Neural progenitor cell (in vitro differentiated cells): Measurements from ENCODE around the gene KCNIP1. TPM values are rescaled to one million over a fixed set of nuclear protein-coding genes. Genes with fewer than 3 reads are reported as not detected.
"Not testable (repeated sequence)": the region's sequence is repeated elsewhere in the genome, so short reads cannot be mapped to it uniquely, and the experiment has no call there.

ENCODE experiments used
- DNase-seq: peaks from one replicate; pipeline ENCODE4 v3.0.0-alpha.2; 2016; ENCODE audit warnings: low spot score
- H2AFZ ChIP-seq: fragments of 200-600 bp; sonication (generic); replicated peaks from 2 replicates; pipeline ENCODE4 v1.6.1; 2016; ENCODE audit warnings: antibody characterized with exemption
- H3F3A ChIP-seq: fragments of 200-600 bp; sonication (generic); 2 replicates; pipeline ENCODE4 v1.6.1; 2016; ENCODE audit warnings: antibody characterized with exemption, low read depth
- H3K27ac ChIP-seq: fragments of 200-600 bp; sonication (generic); 2 replicates; pipeline ENCODE4 v1.5.1; 2016; ENCODE audit warnings: mild to moderate bottlenecking
- H3K27me3 ChIP-seq: fragments of 200-600 bp; sonication (generic); 2 replicates; pipeline ENCODE4 v1.6.1; 2016; ENCODE audit warnings: mild to moderate bottlenecking, moderate library complexity
- H3K36me3 ChIP-seq: fragments of 200-600 bp; sonication (generic); 2 replicates; pipeline ENCODE4 v1.5.1; 2016
- H3K4me1 ChIP-seq: fragments of 200-600 bp; sonication (generic); 2 replicates; pipeline ENCODE4 v1.6.1; 2016; ENCODE audit warnings: mixed run types
- H3K4me2 ChIP-seq: fragments of 200-600 bp; sonication (generic); 2 replicates; pipeline ENCODE4 v1.6.1; 2016
- H3K4me3 ChIP-seq: fragments of 200-600 bp; sonication (generic); 2 replicates; pipeline ENCODE4 v1.5.1; 2016
- H3K79me2 ChIP-seq: fragments of 200-600 bp; sonication (generic); 2 replicates; pipeline ENCODE4 v1.6.1; 2016; ENCODE audit warnings: low read depth
- H3K9ac ChIP-seq: fragments of 200-600 bp; sonication (generic); 2 replicates; pipeline ENCODE4 v1.6.1; 2016
- H3K9me3 ChIP-seq: fragments of 200-600 bp; sonication (generic); 2 replicates; pipeline ENCODE4 v1.5.1; 2016; ENCODE audit warnings: low read depth
- H4K20me1 ChIP-seq: fragments of 200-600 bp; sonication (generic); 2 replicates; pipeline ENCODE4 v1.6.1; 2016; ENCODE audit warnings: low read depth
- H3K27ac Mint-ChIP-seq: 3 replicates; pipeline ENCODE4 v1.8.0; 2021; ENCODE audit warnings: mixed read lengths
- H3K27me3 Mint-ChIP-seq: 2 replicates; pipeline ENCODE4 v1.8.0; 2022; ENCODE audit warnings: low read depth, mild to moderate bottlenecking, inconsistent platforms, moderate library complexity, mixed read lengths; ENCODE audit not compliant: insufficient read depth
- H3K36me3 Mint-ChIP-seq: 3 replicates; pipeline ENCODE4 v1.8.0; 2021; ENCODE audit warnings: mixed read lengths
- H3K4me1 Mint-ChIP-seq: 3 replicates; pipeline ENCODE4 v1.8.0; 2021; ENCODE audit warnings: mixed read lengths
- H3K4me3 Mint-ChIP-seq: 3 replicates; pipeline ENCODE4 v1.8.0; 2021; ENCODE audit warnings: mild to moderate bottlenecking, moderate library complexity, mixed read lengths
- H3K9me3 Mint-ChIP-seq: 3 replicates; pipeline ENCODE4 v1.8.0; 2020; ENCODE audit warnings: mixed read lengths
- CTCF ChIP-seq: fragments of 200-600 bp; sonication (generic); IDR thresholded peaks from 2 replicates; pipeline ENCODE4 v1.5.1; 2017; ENCODE audit warnings: antibody characterized with exemption, mild to moderate bottlenecking
- EZH2 ChIP-seq: fragments of 200-600 bp; sonication (generic); IDR thresholded peaks from 2 replicates; pipeline ENCODE4 v1.6.1; 2017; ENCODE audit warnings: antibody characterized with exemption, mild to moderate bottlenecking, moderate library complexity
- EZH2phosphoT487 ChIP-seq: fragments of 200-600 bp; sonication (generic); IDR thresholded peaks from 2 replicates; pipeline ENCODE4 v1.6.1; 2017; ENCODE audit warnings: antibody characterized with exemption
- total RNA-seq: library from RNA; depleted of rRNA; stranded (reverse); fragments of >200 nt; gene quantifications from 2 replicates; pipeline ENCODE4 v1.2.3, GENCODE V29; 2015; ENCODE audit warnings: low replicate concordance

Gene KCNIP1
- total RNA-seq, 1 donor from 2014 or later, result 2.8 TPM

GRCh38 chr5:170750791-170751190, 247.0 kb downstream of the KCNIP1 start:
- Mint-ChIP-seq H3K27me3 (peaks cover 17% of the 10 kb centered on the region), H3K9me3 (no peaks in the 10 kb centered on the region), H3K4me3 (no peak overlapping the region), H3K4me1 (peaks cover 38% of the 10 kb centered on the region), H3K27ac (no peak overlapping the region), H3K36me3 (no peaks in the 10 kb centered on the region)
- no peaks in the 10 kb centered on the region for H3K36me3 ChIP-seq
- no peak for DNase-seq
- TF ChIP-seq CTCF (no peak), EZH2 (no peak), EZH2phosphoT487 (no peak)
- no peaks in the 10 kb centered on the region for H4K20me1 ChIP-seq
- peaks cover 18% of the 10 kb centered on the region for H3K4me1 ChIP-seq
- no peaks in the 10 kb centered on the region for H3F3A ChIP-seq
- no peak overlapping the region for H3K9ac ChIP-seq
- no peak overlapping the region for H2AFZ ChIP-seq
- H3K4me2 ChIP-seq, result no peak overlapping the region
- no peaks in the 10 kb centered on the region for H3K9me3 ChIP-seq
- peaks cover 2% of the 10 kb centered on the region for H3K27me3 ChIP-seq
- no peak overlapping the region for H3K4me3 ChIP-seq
- H3K27ac ChIP-seq, result no peak overlapping the region
- no peaks in the 10 kb centered on the region for H3K79me2 ChIP-seq

GRCh38 chr5:170751631-170752030, 247.8 kb downstream of the KCNIP1 start:
- Mint-ChIP-seq H3K27ac (no peak overlapping the region), H3K9me3 (no peaks in the 10 kb centered on the region), H3K4me3 (no peak overlapping the region), H3K27me3 (peaks cover 17% of the 10 kb centered on the region), H3K36me3 (no peaks in the 10 kb centered on the region), H3K4me1 (peaks cover 30% of the 10 kb centered on the region)
- Histone ChIP-seq H3K36me3 (no peaks in the 10 kb centered on the region), H3K27me3 (no peaks in the 10 kb centered on the region), H3K9me3 (no peaks in the 10 kb centered on the region), H3K4me2 (no peak overlapping the region), H3F3A (no peaks in the 10 kb centered on the region), H3K79me2 (no peaks in the 10 kb centered on the region), H3K9ac (no peak overlapping the region), H3K4me1 (peaks cover 9% of the 10 kb centered on the region), H4K20me1 (no peaks in the 10 kb centered on the region), H3K4me3 (no peak overlapping the region), H3K27ac (no peak overlapping the region), H2AFZ (no peak overlapping the region)
- TF ChIP-seq EZH2 (no peak), EZH2phosphoT487 (no peak), CTCF (no peak)
- DNase-seq, result no peak

GRCh38 chr5:170752257-170753215, 248.7 kb downstream of the KCNIP1 start:
- H3F3A ChIP-seq, result no peaks in the 10 kb centered on the region
- H3K9me3 ChIP-seq, result no peaks in the 10 kb centered on the region
- H3K36me3 ChIP-seq, result no peaks in the 10 kb centered on the region
- no peak overlapping the region for H3K4me2 ChIP-seq
- H3K4me1 Mint-ChIP-seq, result peaks cover 22% of the 10 kb centered on the region
- H3K9me3 Mint-ChIP-seq, result no peaks in the 10 kb centered on the region
- H3K79me2 ChIP-seq, result no peaks in the 10 kb centered on the region
- H3K4me3 Mint-ChIP-seq, result no peak overlapping the region
- H3K27me3 Mint-ChIP-seq, result peaks cover 11% of the 10 kb centered on the region
- H3K27me3 ChIP-seq, result no peaks in the 10 kb centered on the region
- H3K36me3 Mint-ChIP-seq, result no peaks in the 10 kb centered on the region
- no peak overlapping the region for H3K4me3 ChIP-seq
- TF ChIP-seq EZH2, result no peak
- DNase-seq, result no peak
- no peak overlapping the region for H3K27ac Mint-ChIP-seq
- H3K4me1 ChIP-seq, result peaks cover 8% of the 10 kb centered on the region
- H2AFZ ChIP-seq, result no peak overlapping the region
- H3K9ac ChIP-seq, result no peak overlapping the region
- H3K27ac ChIP-seq, result no peak overlapping the region
- H4K20me1 ChIP-seq, result no peaks in the 10 kb centered on the region

- H3K9me3 ChIP-seq, result no peaks in the 10 kb centered on the region
- Mint-ChIP-seq H3K27ac (no peak overlapping the region), H3K36me3 (no peaks in the 10 kb centered on the region), H3K27me3 (peaks cover 9% of the 10 kb centered on the region), H3K9me3 (no peaks in the 10 kb centered on the region), H3K4me1 (peaks cover 17% of the 10 kb centered on the region), H3K4me3 (no peak overlapping the region)
- no peaks in the 10 kb centered on the region for H3K79me2 ChIP-seq
- no peaks in the 10 kb centered on the region for H3F3A ChIP-seq
- no peak for TF ChIP-seq EZH2
- no peak for TF ChIP-seq EZH2phosphoT487
- TF ChIP-seq CTCF, result no peak
- no peak overlapping the region for H2AFZ ChIP-seq
- no peaks in the 10 kb centered on the region for H3K27me3 ChIP-seq
- no peak overlapping the region for H3K4me2 ChIP-seq
- no peaks in the 10 kb centered on the region for H4K20me1 ChIP-seq
- DNase-seq, result no peak
- peaks cover 8% of the 10 kb centered on the region for H3K4me1 ChIP-seq
- no peak overlapping the region for H3K27ac ChIP-seq
- no peak overlapping the region for H3K9ac ChIP-seq
- no peaks in the 10 kb centered on the region for H3K36me3 ChIP-seq
- no peak overlapping the region for H3K4me3 ChIP-seq
Observed at GRCh38 chr5:170753311-170753710, 249.5 kb downstream of the KCNIP1 start.

- H2AFZ ChIP-seq, DNase-seq, H3F3A ChIP-seq, H3K27me3 ChIP-seq, H3K4me3 ChIP-seq, H3K9me3 ChIP-seq, H3K36me3 Mint-ChIP-seq, H3K79me2 ChIP-seq, H3K4me1 Mint-ChIP-seq, H3K4me2 ChIP-seq, H3K4me1 ChIP-seq, H3K4me3 Mint-ChIP-seq, H3K36me3 ChIP-seq, H4K20me1 ChIP-seq, H3K27ac ChIP-seq, H3K27ac Mint-ChIP-seq, H3K9ac ChIP-seq, H3K9me3 Mint-ChIP-seq, H3K27me3 Mint-ChIP-seq: not testable (repeated sequence)
Observed at GRCh38 chr5:170754508-170754907, 250.7 kb downstream of the KCNIP1 start.
